Smooth muscle cell (in vitro differentiated cells): Measurements from ENCODE around the gene ALDOB. TPM values are rescaled to one million over a fixed set of nuclear protein-coding genes. Genes with fewer than 3 reads are reported as not detected.

Experiments used
- DNase-seq: peaks from one replicate; lab custom pipeline; 2025; ENCODE audit not compliant: unreplicated experiment; lab: John Stamatoyannopoulos, UW
- H2AFZ ChIP-seq: fragments of 200-600 bp; sonication (generic); 2 replicates; pipeline ENCODE4 v1.6.0; 2016; ENCODE audit warnings: antibody characterized with exemption, low read depth, mild to moderate bottlenecking
- H3F3A ChIP-seq: fragments of 200-600 bp; sonication (generic); 2 replicates; pipeline ENCODE4 v1.6.0; 2017; ENCODE audit warnings: antibody characterized with exemption, low read depth
- H3K27ac ChIP-seq: fragments of 200-600 bp; sonication (generic); 2 replicates; pipeline ENCODE4 v1.5.1; 2016; ENCODE audit warnings: low read depth, mild to moderate bottlenecking
- H3K27me3 ChIP-seq: fragments of 200-600 bp; sonication (generic); 2 replicates; pipeline ENCODE4 v1.6.1; 2016; ENCODE audit warnings: low read depth, mild to moderate bottlenecking
- H3K36me3 ChIP-seq: fragments of 200-600 bp; sonication (generic); 2 replicates; pipeline ENCODE4 v1.5.1; 2016; ENCODE audit warnings: low read depth
- H3K4me1 ChIP-seq: fragments of 200-600 bp; sonication (generic); 2 replicates; pipeline ENCODE4 v1.5.1; 2016; ENCODE audit warnings: low read depth
- H3K4me2 ChIP-seq: fragments of 200-600 bp; sonication (generic); 2 replicates; pipeline ENCODE4 v1.6.0; 2016; ENCODE audit warnings: mild to moderate bottlenecking
- H3K4me3 ChIP-seq: fragments of 200-600 bp; sonication (generic); 2 replicates; pipeline ENCODE4 v1.5.1; 2016; ENCODE audit warnings: mild to moderate bottlenecking
- H3K79me2 ChIP-seq: fragments of 200-600 bp; sonication (generic); 2 replicates; pipeline ENCODE4 v1.6.0; 2016; ENCODE audit warnings: low read depth, mild to moderate bottlenecking
- H3K9ac ChIP-seq: fragments of 200-600 bp; sonication (generic); 2 replicates; pipeline ENCODE4 v1.6.0; 2016; ENCODE audit warnings: low read depth
- H3K9me3 ChIP-seq: fragments of 200-600 bp; sonication (generic); replicated peaks from 2 replicates; pipeline ENCODE4 v1.5.1; 2016; ENCODE audit warnings: low read depth
- H4K20me1 ChIP-seq: fragments of 200-600 bp; sonication (generic); 2 replicates; pipeline ENCODE4 v1.6.0; 2016; ENCODE audit warnings: low read depth
- CTCF ChIP-seq: fragments of 200-600 bp; sonication (generic); IDR thresholded peaks from 2 replicates; pipeline ENCODE4 v1.5.1; 2017; ENCODE audit warnings: borderline replicate concordance, mild to moderate bottlenecking, antibody characterized with exemption; ENCODE audit not compliant: insufficient read depth, poor library complexity, severe bottlenecking
- WGBS: methylation state at CpG from one replicate; pipeline ENCODE4 v1.1.7; 2016; ENCODE audit warnings: low lambda C conversion rate; 5-methylcytosine and 5-hydroxymethylcytosine counted together
- polyA plus RNA-seq: library from polyadenylated mRNA; unstranded; fragments of >200 nt; fragmentation: Nextera tagmentation; extraction: Ambion mirVana; gene quantifications from 2 replicates; pipeline ENCODE4 v1.2.1, GENCODE V29; 2016
- total RNA-seq: library from RNA; depleted of rRNA; stranded (reverse); fragments of >200 nt; gene quantifications from 2 replicates; pipeline ENCODE4 v1.2.3, GENCODE V29; 2014

The ALDOB gene
- total and polyA plus RNA-seq, 2 experiments from 2014 or later: not detected

- H3K4me1 ChIP-seq: no peaks in the 10 kb centered on the region
- WGBS: 95% methylated on average over 2 of the region's 2 CpGs
- no peak overlapping the region for H2AFZ ChIP-seq
- TF ChIP-seq CTCF: no peak
- peaks cover 3% of the 10 kb centered on the region for H3K36me3 ChIP-seq
- no peaks in the 10 kb centered on the region for H3K79me2 ChIP-seq
- H3K9ac ChIP-seq: no peak overlapping the region
- H3K9me3 ChIP-seq: peaks cover 8% of the 10 kb centered on the region
- no peaks in the 10 kb centered on the region for H3F3A ChIP-seq
- no peak overlapping the region for H3K4me2 ChIP-seq
- no peak for DNase-seq
- no peak overlapping the region for H3K27ac ChIP-seq
- H3K27me3 ChIP-seq: no peaks in the 10 kb centered on the region
- H4K20me1 ChIP-seq: no peaks in the 10 kb centered on the region
- no peak overlapping the region for H3K4me3 ChIP-seq
Measured at GRCh38 chr9:101383361-101383760, 52.2 kb downstream of the ALDOB start.

GRCh38 chr9:101381833-101382342, 53.7 kb downstream of the ALDOB start:
- H2AFZ ChIP-seq: no peak overlapping the region
- H4K20me1 ChIP-seq: no peaks in the 10 kb centered on the region
- no peak for DNase-seq
- H3K36me3 ChIP-seq: no peaks in the 10 kb centered on the region
- TF ChIP-seq CTCF: no peak
- H3K27me3 ChIP-seq: no peaks in the 10 kb centered on the region
- no peak overlapping the region for H3K4me3 ChIP-seq
- peaks cover 8% of the 10 kb centered on the region for H3K9me3 ChIP-seq
- H3K27ac ChIP-seq: no peak overlapping the region
- no peak overlapping the region for H3K9ac ChIP-seq
- H3F3A ChIP-seq: no peaks in the 10 kb centered on the region
- no peaks in the 10 kb centered on the region for H3K4me1 ChIP-seq
- H3K4me2 ChIP-seq: no peak overlapping the region
- WGBS: 90% methylated on average over 2 of the region's 2 CpGs
- H3K79me2 ChIP-seq: no peaks in the 10 kb centered on the region

- no peak for DNase-seq
- Histone ChIP-seq H3K4me2 (no peak overlapping the region), H3F3A (peaks cover 4% of the 10 kb centered on the region), H3K9me3 (peaks cover 8% of the 10 kb centered on the region), H2AFZ (no peak overlapping the region), H4K20me1 (no peaks in the 10 kb centered on the region), H3K4me1 (no peaks in the 10 kb centered on the region), H3K27me3 (no peaks in the 10 kb centered on the region), H3K9ac (no peak overlapping the region), H3K79me2 (no peaks in the 10 kb centered on the region), H3K36me3 (no peaks in the 10 kb centered on the region), H3K4me3 (no peak overlapping the region), H3K27ac (no peak overlapping the region)
- no peak for TF ChIP-seq CTCF
- WGBS: 94% methylated on average over 3 of the region's 3 CpGs
Measured at GRCh38 chr9:101381118-101381517, 54.5 kb downstream of the ALDOB start.

- no peaks in the 10 kb centered on the region for H3K79me2 ChIP-seq
- no peaks in the 10 kb centered on the region for H3K27me3 ChIP-seq
- H3K36me3 ChIP-seq: no peaks in the 10 kb centered on the region
- H4K20me1 ChIP-seq: no peaks in the 10 kb centered on the region
- H3K9ac ChIP-seq: no peak overlapping the region
- H3K27ac ChIP-seq: no peak overlapping the region
- no peak overlapping the region for H3K4me2 ChIP-seq
- TF ChIP-seq CTCF: no peak
- H3K4me3 ChIP-seq: no peak overlapping the region
- DNase-seq: no peak
- H3K4me1 ChIP-seq: no peaks in the 10 kb centered on the region
- H3F3A ChIP-seq: peaks cover 4% of the 10 kb centered on the region
- peaks cover 2% of the 10 kb centered on the region for H3K9me3 ChIP-seq
- no peak overlapping the region for H2AFZ ChIP-seq
Measured at GRCh38 chr9:101380295-101380694, 55.3 kb downstream of the ALDOB start.
